CD4-positive, CD25-positive, alpha-beta regulatory T cell (primary cell): ENCODE results near the gene FEZF1. TPM values are rescaled to one million over a fixed set of nuclear protein-coding genes. Genes with fewer than 3 reads are reported as not detected.

ENCODE experiments used
- ATAC-seq, 2 donors: fragments of 150-1000 bp; cut with Tn5 transposase; one replicate each; pipeline ENCODE4 v1.10.0; 2021; ENCODE audit warnings: low read depth in 2 of 2, moderate number of reproducible peaks in 2 of 2, moderate library complexity in 1 of 2
- DNase-seq, 3 donors: peaks; one replicate each; pipeline versions ENCODE4 v3.0.0 to v3.0.0-alpha.2; 2012 to 2022; ENCODE audit warnings: mixed read lengths in 1 of 3
- H3K27ac ChIP-seq: one replicate; pipeline ENCODE4 v1.7.0; 2013; ENCODE audit warnings: mild to moderate bottlenecking, low read length; ENCODE audit not compliant: insufficient read depth, poor library complexity, severe bottlenecking
- H3K27me3 ChIP-seq: one replicate; pipeline ENCODE4 v1.7.0; 2013; ENCODE audit warnings: low read length; ENCODE audit not compliant: control insufficient read depth, insufficient read depth
- H3K36me3 ChIP-seq: one replicate; pipeline ENCODE4 v1.7.0; 2013; ENCODE audit warnings: mild to moderate bottlenecking, low read length, moderate library complexity; ENCODE audit not compliant: control insufficient read depth, insufficient read depth
- H3K4me1 ChIP-seq: 2 replicates; pipeline ENCODE4 v1.7.0; 2013; ENCODE audit warnings: mild to moderate bottlenecking, low read length; ENCODE audit not compliant: insufficient read depth, control insufficient read depth, poor library complexity, severe bottlenecking
- H3K4me3 ChIP-seq: one replicate; pipeline ENCODE4 v1.7.0; 2013; ENCODE audit warnings: low read depth, mild to moderate bottlenecking, low read length, moderate library complexity
- H3K9me3 ChIP-seq, 2 experiments: 1 replicate in 1 of 2; 2 replicates in 1 of 2; pipeline ENCODE4 v1.7.0; 2013; ENCODE audit warnings: low read length in 2 of 2, mild to moderate bottlenecking in 1 of 2, moderate library complexity in 1 of 2; ENCODE audit not compliant: control insufficient read depth in 2 of 2
- H3K27ac Mint-ChIP-seq, 3 donors: one replicate each; pipeline ENCODE4 v1.8.0; 2020 to 2022; ENCODE audit warnings: mild to moderate bottlenecking in 3 of 3, mixed read lengths in 3 of 3, moderate library complexity in 2 of 3
- H3K27me3 Mint-ChIP-seq: one replicate; pipeline ENCODE4 v1.8.0; 2022; ENCODE audit warnings: mild to moderate bottlenecking, mixed read lengths
- H3K36me3 Mint-ChIP-seq: one replicate; pipeline ENCODE4 v1.8.0; 2020; ENCODE audit warnings: mixed read lengths
- H3K4me1 Mint-ChIP-seq, 4 donors: one replicate each; pipeline ENCODE4 v1.8.0; 2020 to 2022; ENCODE audit warnings: mixed read lengths in 4 of 4, mild to moderate bottlenecking in 1 of 4
- H3K4me3 Mint-ChIP-seq, 4 donors: one replicate each; pipeline ENCODE4 v1.8.0; 2020 to 2022; ENCODE audit warnings: mild to moderate bottlenecking in 4 of 4, mixed read lengths in 4 of 4, moderate library complexity in 3 of 4
- H3K9me3 Mint-ChIP-seq, 7 donors: one replicate each; pipeline ENCODE4 v1.8.0; 2020 to 2022; ENCODE audit warnings: mixed read lengths in 7 of 7, mild to moderate bottlenecking in 3 of 7, moderate library complexity in 2 of 7
- polyA plus RNA-seq, 4 donors: library from polyadenylated mRNA; unstranded; fragments of 300-500 nt; fragmentation: Illumina TruSeq; gene quantifications; one replicate each; pipeline ENCODE4 v1.2.3, GENCODE V29; 2021
- total RNA-seq: library from RNA; stranded (reverse); gene quantifications from one replicate; pipeline ENCODE4 v1.2.3, GENCODE V29; 2022

The FEZF1 gene
- total and polyA plus RNA-seq, 5 donors from 2014 or later = not detected

GRCh38 chr7:122273117-122273516 is 31.4 kb downstream of the FEZF1 start:
- no peaks in the 10 kb centered on the region for H3K27me3 ChIP-seq
- no peak overlapping the region for H3K27ac Mint-ChIP-seq
- DNase-seq = no peak
- H3K27me3 Mint-ChIP-seq = no peaks in the 10 kb centered on the region
- H3K4me1 Mint-ChIP-seq = no peaks in the 10 kb centered on the region
- no peaks in the 10 kb centered on the region for H3K36me3 ChIP-seq
- no peak for ATAC-seq
- H3K9me3 ChIP-seq = no peaks in the 10 kb centered on the region
- peaks cover 0 to 4% (median 3%) of the 10 kb centered on the region in 7 donors for H3K9me3 Mint-ChIP-seq
- no peaks in the 10 kb centered on the region for H3K4me1 ChIP-seq
- H3K36me3 Mint-ChIP-seq = no peaks in the 10 kb centered on the region
- H3K4me3 ChIP-seq = no peak overlapping the region
- H3K4me3 Mint-ChIP-seq = no peak overlapping the region
- H3K27ac ChIP-seq = no peak overlapping the region

GRCh38 chr7:122269241-122269640 is 35.3 kb downstream of the FEZF1 start:
- Mint-ChIP-seq H3K4me3 (no peak overlapping the region), H3K4me1 (no peaks in the 10 kb centered on the region)
- no peak for ATAC-seq

GRCh38 chr7:122268101-122268500 is 36.4 kb downstream of the FEZF1 start:
- Mint-ChIP-seq H3K4me1 (no peaks in the 10 kb centered on the region), H3K9me3 (peaks cover 0 to 3% (median 0%) of the 10 kb centered on the region in 7 donors), H3K4me3 (no peak overlapping the region), H3K27ac (no peak overlapping the region), H3K27me3 (no peaks in the 10 kb centered on the region), H3K36me3 (no peaks in the 10 kb centered on the region)
- H3K4me3 ChIP-seq = no peak overlapping the region
- no peaks in the 10 kb centered on the region for H3K36me3 ChIP-seq
- H3K27me3 ChIP-seq = no peaks in the 10 kb centered on the region
- no peaks in the 10 kb centered on the region for H3K4me1 ChIP-seq
- H3K27ac ChIP-seq = no peak overlapping the region
- ATAC-seq = no peak
- no peak for DNase-seq
- no peaks in the 10 kb centered on the region for H3K9me3 ChIP-seq

More at GRCh38 chr7:122269241-122269640, 35.3 kb downstream of the FEZF1 start:
- Mint-ChIP-seq H3K27me3 (no peaks in the 10 kb centered on the region), H3K36me3 (no peaks in the 10 kb centered on the region), H3K27ac (no peak overlapping the region), H3K9me3 (peaks cover 0 to 3% (median 0%) of the 10 kb centered on the region in 7 donors)
- Histone ChIP-seq H3K4me3 (no peak overlapping the region), H3K9me3 (no peaks in the 10 kb centered on the region), H3K27me3 (no peaks in the 10 kb centered on the region), H3K36me3 (no peaks in the 10 kb centered on the region), H3K4me1 (no peaks in the 10 kb centered on the region), H3K27ac (no peak overlapping the region)
- no peak for DNase-seq

- Mint-ChIP-seq H3K27me3 (no peaks in the 10 kb centered on the region), H3K27ac (no peak overlapping the region), H3K4me1 (no peaks in the 10 kb centered on the region), H3K36me3 (no peaks in the 10 kb centered on the region), H3K4me3 (no peak overlapping the region), H3K9me3 (peaks cover 0 to 4% (median 1%) of the 10 kb centered on the region in 7 donors)
- Histone ChIP-seq H3K27ac (no peak overlapping the region), H3K36me3 (no peaks in the 10 kb centered on the region), H3K9me3 (no peaks in the 10 kb centered on the region), H3K4me3 (no peak overlapping the region), H3K4me1 (no peaks in the 10 kb centered on the region), H3K27me3 (no peaks in the 10 kb centered on the region)
- DNase-seq (no peak), ATAC-seq (no peak)
These were observed 42.3 kb downstream of the FEZF1 start for GRCh38 chr7:122262246-122262645.

- no peak for DNase-seq
- no peak overlapping the region for H3K27ac Mint-ChIP-seq
- Histone ChIP-seq H3K36me3 (no peaks in the 10 kb centered on the region), H3K9me3 (no peaks in the 10 kb centered on the region), H3K4me3 (no peak overlapping the region), H3K27ac (no peak overlapping the region), H3K27me3 (no peaks in the 10 kb centered on the region), H3K4me1 (no peaks in the 10 kb centered on the region)
- no peaks in the 10 kb centered on the region for H3K27me3 Mint-ChIP-seq
- peaks cover 0 to 4% (median 1%) of the 10 kb centered on the region in 7 donors for H3K9me3 Mint-ChIP-seq
- no peaks in the 10 kb centered on the region for H3K36me3 Mint-ChIP-seq
- ATAC-seq = no peak
- no peak overlapping the region for H3K4me3 Mint-ChIP-seq
- no peaks in the 10 kb centered on the region for H3K4me1 Mint-ChIP-seq
These were observed 43.1 kb downstream of the FEZF1 start for GRCh38 chr7:122261442-122261841.

- Mint-ChIP-seq H3K4me3 (no peak overlapping the region), H3K36me3 (no peaks in the 10 kb centered on the region), H3K4me1 (no peaks in the 10 kb centered on the region), H3K9me3 (peaks cover 0 to 4% (median 1%) of the 10 kb centered on the region in 7 donors), H3K27ac (no peak overlapping the region), H3K27me3 (no peaks in the 10 kb centered on the region)
- Histone ChIP-seq H3K27me3 (no peaks in the 10 kb centered on the region), H3K27ac (no peak overlapping the region), H3K4me1 (no peaks in the 10 kb centered on the region), H3K9me3 (no peaks in the 10 kb centered on the region), H3K4me3 (no peak overlapping the region), H3K36me3 (no peaks in the 10 kb centered on the region)
- ATAC-seq = no peak
- DNase-seq = no peak
These were observed 43.5 kb downstream of the FEZF1 start for GRCh38 chr7:122261016-122261415.

GRCh38 chr7:122260336-122260735 is 44.2 kb downstream of the FEZF1 start:
- Histone ChIP-seq H3K4me3 (no peak overlapping the region), H3K27me3 (no peaks in the 10 kb centered on the region), H3K36me3 (no peaks in the 10 kb centered on the region), H3K27ac (no peak overlapping the region), H3K4me1 (no peaks in the 10 kb centered on the region), H3K9me3 (no peaks in the 10 kb centered on the region)
- no peaks in the 10 kb centered on the region for H3K27me3 Mint-ChIP-seq
- DNase-seq = no peak
- H3K27ac Mint-ChIP-seq = peak overlapping the region in 1 of 3 donors; percentile 70
- H3K9me3 Mint-ChIP-seq = peaks cover 0 to 4% (median 1%) of the 10 kb centered on the region in 7 donors
- no peaks in the 10 kb centered on the region for H3K4me1 Mint-ChIP-seq
- H3K36me3 Mint-ChIP-seq = no peaks in the 10 kb centered on the region
- ATAC-seq = no peak
- no peak overlapping the region for H3K4me3 Mint-ChIP-seq

GRCh38 chr7:122258971-122259370 is 45.6 kb downstream of the FEZF1 start:
- Histone ChIP-seq H3K9me3 (no peaks in the 10 kb centered on the region), H3K27me3 (no peaks in the 10 kb centered on the region), H3K4me3 (no peak overlapping the region), H3K36me3 (no peaks in the 10 kb centered on the region), H3K4me1 (no peaks in the 10 kb centered on the region), H3K27ac (no peak overlapping the region)
- ATAC-seq = no peak
- Mint-ChIP-seq H3K27ac (no peak overlapping the region), H3K4me3 (no peak overlapping the region), H3K36me3 (no peaks in the 10 kb centered on the region), H3K9me3 (peaks cover 0 to 4% (median 0%) of the 10 kb centered on the region in 7 donors), H3K27me3 (no peaks in the 10 kb centered on the region), H3K4me1 (no peaks in the 10 kb centered on the region)
- no peak for DNase-seq
